ENCODE data around the gene MRPS12.

The MRPS12 gene

DNA sequence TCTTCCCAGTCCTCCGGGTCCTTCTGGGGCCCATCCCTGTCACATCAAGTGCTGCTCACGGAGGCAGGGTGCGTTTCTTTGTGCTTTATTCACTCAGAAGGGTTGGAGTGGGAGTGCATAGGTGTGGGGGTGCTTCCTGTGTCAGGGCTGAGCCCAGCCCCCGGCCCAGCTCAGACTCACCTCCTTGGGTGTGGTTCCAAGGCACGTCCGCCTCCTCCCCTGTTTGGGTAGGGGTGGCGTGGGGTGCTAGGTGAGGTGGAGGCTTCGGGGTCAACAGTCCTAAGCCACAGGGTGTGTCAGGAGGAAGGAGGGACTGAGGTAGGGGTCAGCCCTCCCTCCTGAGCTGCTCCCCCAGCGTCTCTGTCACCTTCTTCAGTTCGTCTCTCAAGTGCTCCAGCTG is 21.8 kb upstream of the MRPS12 start:
- in situ Hi-C loops (cut with MboI; ENCODE audit: low sequenced_read_pairs): loop anchor here (25.0 kb wide), 1 partner anchor 497 kb away; the partner anchor contains the start of gene FAM98C

DNA sequence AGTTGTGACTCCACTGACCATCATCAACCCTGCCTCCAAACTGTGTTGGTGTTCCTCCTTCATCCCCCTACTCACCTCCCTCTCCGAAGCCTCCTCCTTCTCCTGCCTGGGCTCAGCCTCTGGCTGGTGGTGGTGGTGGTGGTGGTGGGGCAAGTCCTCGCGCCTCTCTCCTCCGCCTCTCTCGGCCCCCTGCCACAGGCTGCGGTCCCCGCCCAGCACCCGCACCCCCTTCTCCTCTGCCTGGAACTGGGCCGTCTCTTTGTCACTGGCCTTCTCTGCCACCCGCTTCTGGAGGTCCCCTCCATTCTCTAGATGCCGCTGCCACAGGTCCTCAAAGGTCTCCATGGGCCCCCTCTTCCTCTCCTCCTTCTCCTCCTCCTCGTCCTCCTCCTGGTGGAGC is 20.3 kb upstream of the MRPS12 start:
- in situ Hi-C loops (cut with MboI; ENCODE audit: low sequenced_read_pairs): loop anchor here (25.0 kb wide), 1 partner anchor 498 kb away; the partner anchor contains the start of gene FAM98C

GRCh38 chr19:38911388-38912001 is 19.2 kb upstream of the MRPS12 start:
- in situ Hi-C loops (cut with MboI; ENCODE audit: low sequenced_read_pairs): loop anchor here (25.0 kb wide), 1 partner anchor 499 kb away; the partner anchor contains the start of gene FAM98C

GRCh38 chr19:38912600-38913514 is 17.9 kb upstream of the MRPS12 start:
- in situ Hi-C loops (cut with MboI; ENCODE audit: low sequenced_read_pairs): loop anchor here (25.0 kb wide), 1 partner anchor 501 kb away; the partner anchor contains the start of gene FAM98C

- in situ Hi-C loops (cut with MboI; ENCODE audit: low sequenced_read_pairs): loop anchor here (25.0 kb wide), 1 partner anchor 502 kb away; the partner anchor contains the start of gene FAM98C
These were observed 16.8 kb upstream of the MRPS12 start for GRCh38 chr19:38913958-38914357.

DNA sequence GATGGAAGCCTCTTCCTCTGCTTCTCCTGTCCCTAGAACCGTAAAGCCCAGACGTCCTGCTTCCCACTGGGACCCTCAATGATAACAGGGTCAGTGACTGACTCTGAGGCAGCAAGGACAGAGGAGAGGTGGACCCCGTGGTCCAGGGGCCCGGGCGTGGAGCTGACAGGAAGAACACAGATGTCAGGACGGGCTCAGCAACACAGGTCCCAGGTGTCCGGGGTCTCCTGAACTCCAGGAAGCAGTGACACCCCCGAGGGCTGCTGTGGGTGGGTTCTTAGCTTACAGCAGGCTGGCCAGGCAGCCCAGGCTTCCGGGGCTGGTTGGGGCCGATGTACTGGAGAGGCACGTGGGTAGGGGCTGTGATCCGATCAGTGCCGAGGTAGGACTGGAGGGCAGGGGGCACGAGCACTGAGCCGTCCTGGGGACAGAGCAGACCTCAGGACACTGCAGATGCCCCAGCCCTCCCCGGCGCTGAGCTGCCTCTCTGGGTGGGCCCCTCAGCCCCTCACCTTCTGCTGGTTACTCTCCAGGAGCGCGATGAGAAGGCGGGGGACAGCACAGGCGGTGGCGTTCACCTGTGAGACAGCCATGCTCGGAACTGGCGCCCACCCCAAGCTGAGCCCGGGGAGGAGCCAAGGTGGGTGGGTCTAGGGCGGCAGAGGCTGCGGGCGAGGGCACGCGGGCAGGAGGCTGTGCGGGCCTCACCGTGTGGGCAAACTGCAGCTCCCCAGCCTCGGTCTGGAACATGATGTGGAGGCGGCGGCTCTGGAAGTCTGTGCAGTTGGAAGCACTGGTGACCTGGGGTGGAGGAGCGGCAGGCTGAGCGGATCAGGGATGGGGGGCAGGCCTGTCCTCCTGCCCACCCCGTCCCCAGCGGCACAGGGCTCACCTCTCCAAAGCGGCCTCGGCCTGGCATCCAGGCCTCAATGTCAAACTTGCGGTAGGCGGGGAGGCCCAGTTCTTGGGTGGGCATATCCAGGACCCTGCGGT is 15.1 kb upstream of the MRPS12 start:
- in situ Hi-C loops (cut with MboI; ENCODE audit: low sequenced_read_pairs): loop anchor here (25.0 kb wide), 1 partner anchor 503 kb away; the partner anchor contains the start of gene FAM98C

DNA sequence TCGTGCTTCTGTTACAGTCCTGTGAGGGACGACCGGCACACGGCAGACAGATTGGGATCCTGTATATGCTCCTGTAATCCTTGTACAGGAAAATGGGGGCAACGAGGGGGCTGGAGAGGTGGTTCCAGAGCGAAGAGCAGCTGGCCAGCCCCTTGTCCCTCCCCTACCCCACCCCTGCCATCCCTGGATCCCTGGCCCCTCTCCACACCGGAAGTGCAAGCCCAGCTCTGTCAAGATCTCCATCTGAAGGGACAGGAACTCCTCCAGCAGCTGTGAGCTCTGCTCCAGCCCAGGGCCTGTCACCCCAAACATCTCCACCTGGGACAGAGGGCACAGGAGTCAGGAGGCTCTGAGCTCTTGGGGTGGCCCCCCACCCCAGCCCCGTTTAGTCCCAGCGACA is 13.2 kb upstream of the MRPS12 start:
- in situ Hi-C loops (cut with MboI; ENCODE audit: low sequenced_read_pairs): loop anchor here (25.0 kb wide), 1 partner anchor 505 kb away; the partner anchor contains the start of gene FAM98C

DNA sequence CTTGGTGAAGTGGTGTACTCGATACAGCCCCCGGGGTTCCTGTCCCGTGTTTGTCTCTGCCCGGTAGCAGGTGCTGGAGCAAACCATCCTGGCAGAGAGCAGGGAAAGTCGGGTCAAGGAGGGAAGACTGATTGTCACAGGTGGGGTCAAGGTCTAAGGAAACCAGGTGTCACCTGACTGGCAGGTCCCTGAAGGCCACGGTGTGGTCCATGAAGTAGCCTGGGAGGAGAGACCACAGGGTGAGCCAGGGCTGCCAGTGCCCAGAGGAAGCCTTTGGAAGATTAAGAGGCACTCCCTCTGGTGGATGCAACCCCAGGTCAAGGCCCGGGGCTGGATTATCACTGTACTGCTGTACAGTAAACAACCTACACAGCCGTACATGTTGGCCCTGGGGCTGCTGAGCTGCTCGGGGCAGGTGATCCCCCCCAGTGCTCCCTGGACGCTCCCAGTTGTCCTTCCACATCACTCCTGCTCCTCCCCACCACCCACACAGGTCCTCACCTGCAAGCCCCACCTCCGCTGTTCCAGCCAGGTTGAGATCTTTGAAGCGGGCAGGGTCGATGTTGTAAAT is 12.7 kb upstream of the MRPS12 start:
- in situ Hi-C loops (cut with MboI; ENCODE audit: low sequenced_read_pairs): loop anchor here (25.0 kb wide), 1 partner anchor 506 kb away; the partner anchor contains the start of gene FAM98C

DNA sequence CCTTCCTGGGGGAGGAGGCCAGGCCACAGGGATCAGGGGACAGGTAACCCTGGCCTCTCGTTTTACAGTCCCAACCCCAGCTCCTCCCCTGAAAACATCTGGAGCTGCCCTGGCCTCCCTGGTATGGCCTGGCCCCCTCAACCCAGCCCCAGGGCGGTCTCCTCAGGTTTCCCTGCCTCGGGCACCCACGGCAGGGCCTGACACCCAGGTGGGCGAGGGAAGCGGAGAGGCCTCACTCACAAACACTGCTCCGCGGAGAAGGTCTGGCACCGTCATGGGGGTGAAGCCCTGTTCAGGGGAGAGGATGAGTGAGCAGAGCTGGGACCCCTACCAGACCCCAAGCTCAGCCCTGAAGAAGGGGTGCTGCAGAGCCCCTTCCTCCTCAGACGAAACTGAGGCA is 12.2 kb upstream of the MRPS12 start:
- in situ Hi-C loops (cut with MboI; ENCODE audit: low sequenced_read_pairs): loop anchor here (25.0 kb wide), 1 partner anchor 506 kb away; the partner anchor contains the start of gene FAM98C

- in situ Hi-C loops (cut with MboI; ENCODE audit: low sequenced_read_pairs): loop anchor here (25.0 kb wide), 1 partner anchor 508 kb away; the partner anchor contains the start of gene FAM98C
These were observed 10.7 kb upstream of the MRPS12 start for GRCh38 chr19:38919837-38920601.

GRCh38 chr19:38920602-38921419 is 9.9 kb upstream of the MRPS12 start:
- in situ Hi-C loops (cut with MboI; ENCODE audit: low sequenced_read_pairs): loop anchor here (25.0 kb wide), 1 partner anchor 509 kb away; the partner anchor contains the start of gene FAM98C

- in situ Hi-C loops (cut with MboI; ENCODE audit: low sequenced_read_pairs): loop anchor here (25.0 kb wide), 1 partner anchor 509 kb away; the partner anchor contains the start of gene FAM98C
These were observed 9.1 kb upstream of the MRPS12 start for GRCh38 chr19:38921420-38922274.

DNA sequence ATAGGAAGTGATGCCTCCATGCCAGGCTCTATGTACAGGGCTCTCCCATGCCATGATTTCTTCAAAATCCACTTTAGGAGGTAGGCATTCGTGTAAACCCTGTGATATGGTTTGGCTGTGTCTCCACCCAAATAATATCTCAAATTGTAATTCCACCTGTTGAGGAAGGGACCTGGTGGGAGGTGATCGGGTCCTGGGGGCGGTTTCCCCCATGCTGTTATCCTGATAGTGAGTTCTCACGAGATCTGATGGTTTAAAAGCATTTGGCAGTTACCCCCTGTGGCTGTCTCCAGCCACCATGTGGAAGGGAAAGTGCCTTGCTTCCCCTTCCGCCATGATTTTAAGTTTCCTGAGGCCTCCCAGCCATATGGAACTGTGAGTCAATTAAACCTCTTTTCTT is 8.3 kb upstream of the MRPS12 start:
- in situ Hi-C loops (cut with MboI; ENCODE audit: low sequenced_read_pairs): loop anchor here (25.0 kb wide), 1 partner anchor 510 kb away; the partner anchor contains the start of gene FAM98C

- in situ Hi-C loops (cut with MboI; ENCODE audit: low sequenced_read_pairs): loop anchor here (25.0 kb wide), 1 partner anchor 512 kb away; the partner anchor contains the start of gene FAM98C
These were observed 6.4 kb upstream of the MRPS12 start for GRCh38 chr19:38924388-38924787.

DNA sequence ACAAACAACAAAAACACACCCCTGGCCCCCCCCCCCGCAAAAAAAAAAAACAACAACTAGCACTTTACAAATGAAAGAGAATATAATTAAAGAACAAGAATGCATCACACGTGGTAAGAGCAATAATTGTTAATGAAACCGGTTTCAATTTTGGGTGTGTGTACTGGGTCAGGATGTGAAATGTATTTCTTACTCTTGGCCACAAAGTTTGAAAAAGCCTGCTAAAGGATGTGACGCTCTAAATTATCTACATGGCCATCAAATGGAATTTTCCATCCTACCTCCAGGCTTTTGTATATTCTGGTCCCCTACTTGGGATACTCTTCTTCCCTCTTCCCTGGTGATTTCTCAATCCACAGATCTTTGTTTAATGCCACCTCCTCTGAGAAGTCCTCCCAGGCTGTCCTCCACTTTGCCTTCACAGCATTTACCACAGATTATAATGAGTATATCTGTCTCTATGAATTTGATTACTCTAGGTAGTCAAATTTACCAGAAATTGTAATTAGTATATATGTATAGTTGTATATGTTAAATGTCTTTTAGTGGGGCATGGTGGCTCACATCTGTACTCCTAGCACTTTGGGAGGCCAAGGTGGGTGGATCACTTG is 2.2 kb upstream of the MRPS12 start:
- in situ Hi-C loops (cut with MboI; ENCODE audit: low sequenced_read_pairs): no loop called here

GRCh38 chr19:38929929-38930775 is 592 bp upstream of the MRPS12 start, which contains the start of gene SARS2:
TSS of gene SARS2 (minus strand) at chr19:38930763. CDS start at chr19:38930736, 27 bp downstream.
- in situ Hi-C loops (cut with MboI; ENCODE audit: low sequenced_read_pairs): no loop called here
